SK-N-MC (cell line): ENCODE results near the gene RYR1.

ENCODE experiments used
- EZH2 ChIP-seq: fragments of 200-600 bp; sonication (generic); IDR thresholded peaks from one replicate; pipeline ENCODE4 v1.6.1; 2017; ENCODE audit warnings: antibody characterized with exemption
- FOXP2 ChIP-seq: optimal IDR thresholded peaks from 2 replicates; pipeline ENCODE3; 2011; ENCODE audit warnings: mild to moderate bottlenecking, moderate library complexity; ENCODE audit not compliant: insufficient read depth; ENCODE audit errors: extremely low read length, control extremely low read depth

GRCh38 chr19:38445362-38445761 is 11.9 kb downstream of the RYR1 start:
- no peak for TF ChIP-seq FOXP2
- no peak for TF ChIP-seq EZH2
